Lower leg skin (tissue), 3 donors: Measurements from ENCODE around the gene CCSER1.

Experiments used
- POLR2A ChIP-seq, 2 donors: fragments of 450-650 bp; IDR thresholded peaks; one replicate each; pipeline ENCODE4 v1.6.1; 2016 to 2017; ENCODE audit warnings: antibody characterized with exemption in 2 of 2, mild to moderate bottlenecking in 1 of 2, moderate library complexity in 1 of 2
- TF ChIP-seq, protein P1 (sequence below), 3 donors: fragments of 450-650 bp; IDR thresholded peaks; one replicate each; pipeline ENCODE4 v1.5.1; 2016; ENCODE audit warnings: antibody characterized with exemption in 3 of 3, mild to moderate bottlenecking in 3 of 3, moderate library complexity in 2 of 3

- TF ChIP-seq POLR2A (IDR thresholded peaks at IDR 0.05) = no peak
- TF ChIP-seq, protein P1, sequence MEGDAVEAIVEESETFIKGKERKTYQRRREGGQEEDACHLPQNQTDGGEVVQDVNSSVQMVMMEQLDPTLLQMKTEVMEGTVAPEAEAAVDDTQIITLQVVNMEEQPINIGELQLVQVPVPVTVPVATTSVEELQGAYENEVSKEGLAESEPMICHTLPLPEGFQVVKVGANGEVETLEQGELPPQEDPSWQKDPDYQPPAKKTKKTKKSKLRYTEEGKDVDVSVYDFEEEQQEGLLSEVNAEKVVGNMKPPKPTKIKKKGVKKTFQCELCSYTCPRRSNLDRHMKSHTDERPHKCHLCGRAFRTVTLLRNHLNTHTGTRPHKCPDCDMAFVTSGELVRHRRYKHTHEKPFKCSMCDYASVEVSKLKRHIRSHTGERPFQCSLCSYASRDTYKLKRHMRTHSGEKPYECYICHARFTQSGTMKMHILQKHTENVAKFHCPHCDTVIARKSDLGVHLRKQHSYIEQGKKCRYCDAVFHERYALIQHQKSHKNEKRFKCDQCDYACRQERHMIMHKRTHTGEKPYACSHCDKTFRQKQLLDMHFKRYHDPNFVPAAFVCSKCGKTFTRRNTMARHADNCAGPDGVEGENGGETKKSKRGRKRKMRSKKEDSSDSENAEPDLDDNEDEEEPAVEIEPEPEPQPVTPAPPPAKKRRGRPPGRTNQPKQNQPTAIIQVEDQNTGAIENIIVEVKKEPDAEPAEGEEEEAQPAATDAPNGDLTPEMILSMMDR (IDR thresholded peaks at IDR 0.05) = no peak
Measured at GRCh38 chr4:90456891-90457290, 329.7 kb downstream of the CCSER1 start.
